GM12891 (cell line): ENCODE data around the gene MRPL45.

Experiments used
- PAX5 ChIP-seq: IDR thresholded peaks from 2 replicates; pipeline ENCODE4 v1.6.1; 2011; ENCODE audit warnings: low read length, moderate library complexity, mild to moderate bottlenecking; ENCODE audit not compliant: insufficient read depth, severe bottlenecking
- POLR2A ChIP-seq: IDR thresholded peaks from 2 replicates; pipeline ENCODE4 v1.6.1; 2011; ENCODE audit warnings: low read depth, low read length, control low read depth
- POLR2AphosphoS5 ChIP-seq: IDR thresholded peaks from 2 replicates; pipeline ENCODE4 v1.6.1; 2011; ENCODE audit warnings: low read depth, low read length, control low read depth
- SPI1 ChIP-seq: IDR thresholded peaks from 2 replicates; pipeline ENCODE4 v1.6.1; 2011; ENCODE audit warnings: low read depth, low read length, control low read depth
- TAF1 ChIP-seq: IDR thresholded peaks from 2 replicates; pipeline ENCODE4 v1.6.1; 2011; ENCODE audit warnings: low read depth, low read length, control low read depth

GRCh38 chr17:38344420-38344745, 47.4 kb downstream of the MRPL45 start:
- TF ChIP-seq POLR2A (no peak), POLR2AphosphoS5 (no peak), TAF1 (no peak), PAX5 (no peak), SPI1 (no peak)
